Kidney tubule cell (primary cell): ENCODE data around the gene INF2.

Source experiments
- DNase-seq: peaks from one replicate; pipeline ENCODE4 v3.0.0-alpha.2; 2018; ENCODE audit warnings: low spot score

Gene INF2

DNA sequence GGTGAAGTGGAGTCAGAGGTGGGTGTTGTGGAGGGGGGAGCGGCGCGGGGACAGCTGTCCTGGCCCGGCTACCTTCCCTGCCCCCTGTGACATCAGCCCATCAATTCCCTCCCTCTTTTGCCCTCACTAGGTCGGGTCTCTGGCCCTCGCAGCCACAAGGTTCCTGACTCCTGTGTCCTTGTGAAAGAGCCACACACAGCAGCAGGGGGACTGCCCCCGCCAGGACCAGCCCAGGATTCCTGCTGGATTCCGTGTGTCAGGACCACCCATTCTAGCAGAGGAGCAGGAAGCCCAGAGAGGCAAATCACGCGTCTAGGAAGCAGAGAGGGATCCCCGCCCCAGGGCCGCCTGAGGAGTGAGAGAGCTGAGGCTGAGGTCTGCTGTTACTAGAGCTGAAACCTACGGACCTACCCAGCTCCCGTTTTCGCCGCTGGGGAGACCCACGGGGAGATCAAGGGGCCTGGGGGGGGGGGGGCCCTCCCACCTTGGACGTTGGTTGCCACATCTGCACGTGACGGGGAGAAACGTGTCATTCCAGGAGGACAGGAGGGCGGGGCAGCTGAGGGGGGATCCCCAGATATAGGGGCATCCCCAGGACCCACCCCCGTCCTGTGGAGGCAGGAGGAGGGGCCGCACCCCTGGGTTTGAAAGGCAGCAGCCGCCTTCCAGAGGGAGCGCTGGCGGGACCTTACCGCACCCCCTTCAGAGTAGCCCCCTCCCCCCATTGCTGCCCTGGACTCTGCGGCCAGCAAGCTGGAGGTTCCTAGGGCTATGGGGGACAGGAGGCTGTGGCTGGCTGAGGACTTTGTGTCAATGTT, 12.5 kb upstream of the INF2 start:
- DNase-seq: no peak

DNA sequence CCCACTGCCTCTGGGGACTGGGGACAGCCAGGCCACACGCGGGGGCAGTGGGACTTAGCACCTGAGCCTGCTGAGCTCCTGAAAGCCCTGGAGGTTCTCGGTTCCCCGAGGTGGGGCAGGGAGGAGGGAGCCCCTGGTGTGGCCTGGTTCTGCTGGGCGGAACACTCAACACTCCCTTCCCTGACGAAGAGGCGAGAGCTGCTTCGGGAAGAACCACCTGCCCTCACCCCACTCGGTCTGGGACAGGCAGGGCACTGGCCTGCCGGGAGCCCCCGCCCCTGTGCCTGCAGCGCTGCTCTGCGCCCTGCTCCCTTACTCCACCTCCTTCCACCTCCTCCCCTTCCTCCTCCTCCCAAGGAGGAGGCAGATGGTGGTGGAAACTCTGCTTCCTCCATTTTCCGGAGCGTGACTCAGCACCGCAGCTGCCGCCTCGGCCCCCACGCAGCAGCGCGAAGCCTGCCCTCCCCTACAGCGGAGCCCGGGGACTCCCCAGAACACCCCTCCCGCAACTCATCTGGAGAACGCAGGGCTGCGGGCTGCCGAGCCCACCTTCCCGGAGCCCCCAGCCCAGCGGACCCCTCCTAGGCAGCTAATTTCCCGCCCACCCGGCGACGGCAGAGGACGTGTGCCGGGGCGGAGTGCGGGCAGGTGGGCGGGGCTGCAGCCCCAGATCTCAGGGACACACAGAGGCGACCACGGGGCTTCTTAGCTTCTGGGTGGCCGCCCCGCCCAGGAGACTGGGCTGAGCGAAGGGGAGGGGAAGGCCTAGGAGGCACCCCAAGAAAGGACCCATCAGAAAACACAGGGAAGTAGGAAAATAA, 11.7 kb upstream of the INF2 start:
- DNase-seq: peak; percentile 88

DNA sequence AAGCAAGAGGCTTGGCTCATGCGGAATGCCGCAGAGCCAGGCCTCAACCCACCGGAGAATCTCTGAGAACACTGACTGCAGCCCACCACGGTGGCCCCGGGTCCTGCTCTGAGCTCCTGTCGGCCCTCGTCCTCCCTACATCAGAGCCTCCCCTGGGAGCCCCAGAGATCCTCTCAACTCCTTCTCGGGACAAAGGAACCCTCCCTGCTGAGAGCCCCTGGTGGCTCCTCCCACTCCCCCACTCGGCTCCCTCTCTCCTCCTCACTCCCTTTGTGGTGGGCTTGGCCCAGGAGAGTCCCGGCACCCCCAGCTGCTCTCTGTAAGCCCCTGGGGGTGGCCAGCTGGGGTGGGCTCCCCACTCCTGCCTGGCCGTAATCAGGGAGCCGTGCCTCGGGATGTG, 11.1 kb upstream of the INF2 start:
- no peak for DNase-seq

DNA sequence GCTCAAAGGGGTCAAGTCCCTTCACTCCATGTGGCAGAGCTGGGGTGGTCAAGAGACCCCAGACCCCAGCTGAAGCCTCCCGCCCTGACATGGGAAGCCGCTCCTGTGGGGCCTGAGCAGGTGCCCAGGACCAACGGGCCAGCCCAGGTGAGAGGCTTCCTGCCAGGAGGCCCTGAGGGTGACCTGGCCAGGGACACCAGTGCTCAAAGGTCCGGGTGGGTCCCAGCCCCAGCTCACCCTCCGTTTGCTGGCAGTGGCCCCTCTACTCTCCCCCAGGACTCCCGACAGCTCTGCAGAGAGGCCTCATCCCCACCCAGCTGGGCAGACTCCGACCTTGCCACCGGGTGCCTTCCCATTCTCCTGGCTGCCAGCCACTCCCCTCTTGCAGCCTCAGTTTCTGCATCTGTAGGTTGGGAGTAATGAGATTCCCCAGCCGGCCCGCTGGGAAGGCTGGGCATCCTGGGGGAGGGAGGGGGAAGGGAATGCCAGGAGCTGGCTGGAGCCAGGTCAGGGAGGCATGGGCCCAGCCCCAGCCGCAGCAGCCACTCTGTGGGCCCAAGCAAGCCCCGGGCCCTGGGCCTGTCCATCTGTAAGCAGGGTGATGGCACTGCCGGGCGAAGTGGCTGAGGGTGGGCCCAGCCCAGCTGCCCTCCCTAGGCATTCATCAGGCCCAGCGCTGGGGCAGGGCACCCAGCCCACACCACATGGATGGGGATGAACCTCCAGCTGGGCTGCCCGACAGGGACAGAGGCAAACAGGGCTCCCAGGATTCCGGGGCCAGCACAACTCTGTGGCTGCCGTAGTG, 10.3 kb upstream of the INF2 start:
- no peak for DNase-seq

DNA sequence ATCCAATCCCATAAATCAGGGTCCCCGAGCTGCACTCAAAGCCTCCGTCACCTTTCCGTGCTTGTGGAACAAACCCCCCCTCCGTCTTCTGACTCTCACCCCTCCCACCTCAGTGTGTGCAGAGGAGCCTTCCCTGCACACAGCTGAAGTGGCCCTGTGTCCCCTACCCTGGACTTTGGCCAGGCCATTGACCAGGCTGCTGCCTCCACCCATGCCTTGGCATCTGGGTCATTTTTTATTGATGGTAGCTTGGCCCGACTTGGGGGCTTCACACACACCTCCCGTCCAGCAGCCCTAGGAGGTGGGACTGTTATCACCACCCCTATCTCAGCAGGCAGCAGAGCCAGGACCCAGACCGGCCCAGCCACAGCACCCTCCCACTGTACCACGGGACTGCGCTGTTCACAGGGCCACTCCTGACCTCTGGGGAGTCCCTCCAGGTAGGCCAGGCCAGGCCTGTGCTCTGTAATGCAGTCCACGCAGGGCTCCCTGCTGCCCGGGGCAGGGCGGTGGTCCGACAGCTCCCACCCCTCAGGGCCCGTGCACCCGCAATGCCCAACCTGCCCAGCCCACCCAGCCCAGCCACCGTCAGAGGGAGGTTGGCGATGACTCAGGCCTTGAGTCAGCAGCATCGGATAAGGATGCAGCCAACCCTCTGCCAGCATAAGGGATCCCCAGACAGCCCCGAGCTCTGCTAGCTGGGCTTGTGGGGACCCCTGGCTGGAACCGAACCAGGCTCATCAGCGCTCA, 9.2 kb upstream of the INF2 start:
- DNase-seq: peak; percentile 75

DNA sequence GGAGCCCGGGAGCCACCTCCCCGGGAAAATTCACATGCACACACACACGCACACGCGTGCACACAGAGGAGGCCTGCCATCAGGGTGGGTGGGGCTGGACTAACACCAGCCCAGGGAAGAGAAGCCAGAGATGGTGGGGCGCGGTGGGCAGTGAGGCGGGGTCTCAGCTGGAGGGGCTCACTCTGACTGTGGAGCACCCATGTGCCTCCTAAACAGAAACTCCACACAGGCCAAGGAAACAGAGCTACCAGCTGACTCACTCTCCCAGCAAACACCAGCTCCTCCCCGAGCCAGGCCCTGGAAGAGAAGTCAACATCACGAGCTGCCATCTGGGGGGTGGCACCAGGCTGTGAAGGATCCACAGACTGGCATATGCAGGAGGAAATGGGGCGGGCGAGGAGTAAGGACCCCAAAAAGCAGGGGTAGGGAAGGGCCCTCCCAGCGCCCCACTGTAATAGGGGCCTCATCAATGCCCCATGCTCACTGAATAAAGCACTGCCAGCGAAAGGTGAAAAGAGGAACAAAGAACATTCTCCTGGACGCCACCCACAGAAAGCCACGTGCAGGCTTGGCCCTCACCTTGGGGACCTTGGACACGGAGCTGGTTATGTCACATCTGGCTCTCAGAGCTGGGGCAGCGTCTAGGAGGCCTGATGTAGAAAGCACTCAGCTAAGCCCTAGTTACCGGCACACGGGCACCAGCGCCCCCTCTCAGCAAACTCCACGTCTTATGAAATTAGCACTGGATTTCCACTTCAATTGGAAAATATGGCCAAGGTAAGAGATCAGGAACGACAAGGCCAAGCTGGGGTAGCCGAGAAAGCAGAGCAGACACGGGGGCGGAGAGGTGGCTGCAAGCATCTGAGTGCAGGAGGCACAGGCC, 8.4 kb upstream of the INF2 start:
- DNase-seq: peak; percentile 88

DNA sequence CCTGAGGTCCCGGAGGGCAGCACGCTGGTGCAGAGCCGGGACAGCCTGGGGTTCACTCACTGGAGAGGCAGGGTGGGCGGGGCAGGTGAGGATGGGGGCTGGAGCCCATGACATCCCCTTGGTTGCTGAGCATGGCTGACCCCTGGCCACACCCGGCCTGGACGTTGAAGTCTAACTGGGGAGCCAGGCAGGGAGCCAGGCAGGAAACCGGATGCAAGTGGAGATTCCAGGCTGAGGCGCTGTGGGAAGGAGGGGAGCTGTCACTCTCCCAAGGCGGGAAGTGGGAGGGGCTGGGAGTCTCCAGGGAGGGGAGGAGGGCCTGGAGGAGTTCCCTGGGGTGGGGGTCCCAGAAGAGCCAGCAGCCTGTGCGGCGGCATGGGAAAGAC, 7.7 kb upstream of the INF2 start:
- peak; percentile 86 for DNase-seq

DNA sequence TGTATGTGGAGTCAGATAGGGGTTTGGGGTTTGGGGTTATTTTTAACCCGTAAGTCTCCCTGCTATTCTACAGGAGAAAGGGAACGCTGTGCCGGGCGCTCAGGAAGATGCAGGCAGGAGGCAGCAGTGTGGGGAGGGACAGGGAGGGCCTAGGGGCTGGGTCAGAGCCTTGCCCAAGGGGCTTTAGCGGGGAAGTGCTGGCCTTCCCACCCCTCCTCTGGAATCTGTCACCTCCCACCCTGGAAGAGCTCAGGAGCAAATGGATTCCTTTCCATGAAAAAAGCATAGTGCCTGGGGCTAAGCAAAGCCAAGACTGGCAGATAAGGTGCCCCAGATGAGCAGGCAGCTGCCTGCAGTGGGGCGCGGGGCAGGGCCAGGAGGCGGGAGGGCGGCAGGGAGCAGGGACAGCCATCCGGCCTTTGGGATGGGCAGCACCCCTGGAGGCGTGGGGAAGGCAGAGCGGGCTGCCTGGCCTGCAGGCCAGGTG, 7.3 kb upstream of the INF2 start:
- DNase-seq: no peak

DNA sequence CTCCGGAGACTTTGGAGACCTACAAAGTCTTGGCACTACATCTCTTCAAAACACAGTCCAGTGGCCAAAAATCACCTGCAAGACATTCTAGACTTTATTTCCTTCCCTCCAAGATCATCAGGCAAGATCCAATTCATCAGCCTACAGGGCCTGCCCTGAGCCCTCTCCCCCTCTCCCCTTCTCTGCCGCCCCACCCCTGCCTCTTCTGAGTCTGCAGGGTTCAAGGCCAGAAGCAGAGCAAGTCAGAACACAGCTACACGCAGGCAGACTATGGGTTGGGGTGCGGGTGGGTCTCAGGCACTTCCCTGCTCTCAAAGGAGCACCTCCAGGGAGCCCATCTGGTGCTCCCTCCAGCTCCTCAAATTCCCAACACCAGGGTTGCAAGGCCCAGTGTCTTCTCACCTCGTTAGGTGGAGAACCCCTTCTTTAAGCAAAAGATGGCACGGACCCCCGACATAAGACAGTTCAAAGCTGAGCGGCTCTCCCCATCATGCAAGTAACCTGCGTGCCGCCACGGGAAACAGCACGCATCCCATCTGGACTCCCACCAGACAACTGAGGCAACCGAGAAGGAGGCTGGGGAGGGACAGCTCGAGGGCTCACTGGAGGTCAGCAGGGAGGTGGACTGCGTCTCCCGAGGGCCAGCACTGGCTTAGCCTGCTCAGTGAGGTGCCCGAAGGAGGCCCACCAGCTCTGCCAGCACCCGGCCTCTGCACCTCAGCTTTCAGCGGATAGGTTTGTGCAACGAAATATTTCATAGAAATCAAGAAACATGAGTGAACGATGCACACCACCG, 5.6 kb upstream of the INF2 start:
- DNase-seq: no peak

DNA sequence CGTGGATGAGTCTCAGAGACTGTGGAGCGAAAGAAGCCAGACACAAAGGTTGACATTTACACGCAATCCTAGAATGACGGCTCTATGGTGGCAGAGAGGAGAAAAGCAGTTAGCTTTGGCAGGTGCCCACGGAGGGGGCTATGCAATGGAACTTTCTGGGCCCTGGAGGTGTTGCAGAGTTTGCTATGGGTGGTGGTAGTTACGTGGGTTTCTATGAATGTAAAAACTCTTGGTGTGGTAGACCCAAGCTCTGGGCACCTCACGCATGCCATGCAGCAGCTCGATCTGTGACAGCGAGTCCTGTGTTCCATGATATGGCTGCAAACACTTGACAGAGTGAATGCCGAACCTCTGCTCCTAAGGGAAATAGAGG, 5.0 kb upstream of the INF2 start:
- DNase-seq: no peak

DNA sequence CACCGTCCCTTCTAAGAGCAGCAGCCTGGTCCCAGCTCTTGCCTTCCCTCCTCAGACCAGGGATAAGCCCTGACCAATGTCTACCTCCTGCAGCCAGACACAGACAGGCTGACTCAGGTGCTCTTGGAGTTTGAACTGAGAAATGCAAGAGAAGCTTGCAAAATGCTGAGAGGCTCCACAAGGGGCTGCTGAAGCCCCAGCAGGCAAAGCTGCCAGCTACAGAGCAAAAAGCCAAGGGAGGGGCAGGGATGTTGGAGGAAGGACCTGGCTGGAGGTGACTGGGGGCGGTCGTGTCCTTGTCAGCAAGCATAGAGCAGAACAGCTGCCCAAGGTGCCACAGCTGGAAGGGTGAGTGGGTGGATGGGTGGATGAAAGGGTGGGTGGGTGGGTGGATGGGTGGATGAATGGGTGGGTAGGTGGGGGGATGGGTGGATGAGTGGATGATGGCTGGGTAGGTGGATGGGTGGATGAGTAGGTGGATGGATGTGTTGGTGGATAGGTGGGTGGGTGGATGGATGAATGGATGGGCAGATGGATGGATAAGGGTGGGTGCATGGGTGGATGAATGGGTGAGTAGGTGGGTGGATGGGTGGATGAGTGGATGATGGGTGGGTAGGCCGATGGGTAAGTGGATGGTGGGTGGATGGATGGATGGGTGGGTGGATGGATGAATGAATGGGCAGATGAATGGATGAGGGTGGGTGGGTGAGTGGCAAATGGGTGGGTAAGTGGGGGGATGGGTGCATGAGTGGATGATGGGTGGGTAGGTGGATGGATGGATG, 4.0 kb upstream of the INF2 start:
- peak; percentile 28 for DNase-seq

DNA sequence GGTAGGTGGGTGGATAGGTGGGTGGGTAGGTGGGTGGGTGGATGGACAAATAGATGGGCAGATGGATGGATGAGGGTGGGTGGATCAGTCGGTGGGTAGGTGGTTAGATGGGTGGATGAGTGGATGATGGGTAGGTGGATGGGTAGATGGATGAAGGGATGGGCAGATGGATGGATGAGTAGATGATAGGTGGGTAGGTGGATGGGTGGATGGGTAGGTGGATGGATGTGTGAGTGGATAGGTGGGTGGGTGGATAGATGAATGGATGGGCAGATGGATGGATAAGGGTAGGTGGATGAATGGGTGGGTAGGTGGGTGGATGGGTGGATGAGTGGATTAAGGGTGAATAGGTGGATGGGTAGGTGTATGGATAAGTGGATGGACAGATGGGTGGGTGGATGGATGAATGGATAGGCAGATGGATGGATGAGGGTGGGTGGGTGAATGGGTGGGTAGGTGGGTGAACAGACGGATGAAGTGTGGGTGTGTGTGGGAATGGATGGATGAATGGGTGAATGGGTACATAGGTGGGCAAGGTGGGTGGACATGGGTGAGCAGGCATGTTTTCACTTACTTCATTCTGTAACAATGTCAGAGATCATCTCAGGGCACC, 3.3 kb upstream of the INF2 start:
- no peak for DNase-seq

DNA sequence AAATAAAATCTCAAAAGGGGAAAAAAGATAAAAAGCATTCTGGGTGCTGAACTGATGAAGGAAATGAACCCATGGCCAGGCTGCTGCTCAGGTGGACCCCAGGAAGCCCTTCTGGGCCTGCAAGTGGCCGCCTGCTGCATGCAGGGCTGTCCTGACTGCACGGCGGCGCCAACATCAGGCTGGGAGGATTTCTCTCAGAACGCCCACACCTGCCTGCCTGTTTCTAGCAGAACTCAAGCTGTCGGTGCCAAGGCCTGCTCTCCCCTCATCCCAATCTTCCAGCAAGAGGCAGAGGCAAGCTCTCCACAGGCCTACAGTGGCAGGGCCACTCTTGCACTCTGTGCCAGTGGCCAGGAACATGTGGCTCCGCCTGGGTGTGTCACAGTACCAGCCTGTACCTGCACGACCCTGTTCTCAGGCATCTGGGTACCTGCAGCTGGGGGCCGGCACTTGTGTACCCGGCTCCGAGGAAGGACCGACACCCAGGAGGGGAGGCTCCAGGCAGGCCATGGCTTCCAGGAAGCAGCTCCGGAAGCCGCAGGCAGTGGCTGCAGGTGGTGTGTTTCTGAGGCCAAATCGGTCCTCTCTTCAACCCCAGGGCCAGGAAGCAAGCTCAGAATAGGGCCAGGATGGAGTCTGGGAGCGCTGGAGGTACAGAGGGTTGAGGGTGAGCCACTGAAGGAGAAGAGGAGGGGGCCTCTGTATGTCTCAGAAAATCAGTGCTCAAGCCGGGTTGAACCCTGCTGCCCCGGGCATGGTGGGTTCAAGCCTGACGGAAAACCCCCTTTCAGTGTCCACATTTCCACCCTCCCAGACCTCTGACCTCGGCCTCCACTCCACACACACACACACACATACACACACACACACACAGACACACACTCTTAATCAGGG, 2.5 kb upstream of the INF2 start:
- no peak for DNase-seq

DNA sequence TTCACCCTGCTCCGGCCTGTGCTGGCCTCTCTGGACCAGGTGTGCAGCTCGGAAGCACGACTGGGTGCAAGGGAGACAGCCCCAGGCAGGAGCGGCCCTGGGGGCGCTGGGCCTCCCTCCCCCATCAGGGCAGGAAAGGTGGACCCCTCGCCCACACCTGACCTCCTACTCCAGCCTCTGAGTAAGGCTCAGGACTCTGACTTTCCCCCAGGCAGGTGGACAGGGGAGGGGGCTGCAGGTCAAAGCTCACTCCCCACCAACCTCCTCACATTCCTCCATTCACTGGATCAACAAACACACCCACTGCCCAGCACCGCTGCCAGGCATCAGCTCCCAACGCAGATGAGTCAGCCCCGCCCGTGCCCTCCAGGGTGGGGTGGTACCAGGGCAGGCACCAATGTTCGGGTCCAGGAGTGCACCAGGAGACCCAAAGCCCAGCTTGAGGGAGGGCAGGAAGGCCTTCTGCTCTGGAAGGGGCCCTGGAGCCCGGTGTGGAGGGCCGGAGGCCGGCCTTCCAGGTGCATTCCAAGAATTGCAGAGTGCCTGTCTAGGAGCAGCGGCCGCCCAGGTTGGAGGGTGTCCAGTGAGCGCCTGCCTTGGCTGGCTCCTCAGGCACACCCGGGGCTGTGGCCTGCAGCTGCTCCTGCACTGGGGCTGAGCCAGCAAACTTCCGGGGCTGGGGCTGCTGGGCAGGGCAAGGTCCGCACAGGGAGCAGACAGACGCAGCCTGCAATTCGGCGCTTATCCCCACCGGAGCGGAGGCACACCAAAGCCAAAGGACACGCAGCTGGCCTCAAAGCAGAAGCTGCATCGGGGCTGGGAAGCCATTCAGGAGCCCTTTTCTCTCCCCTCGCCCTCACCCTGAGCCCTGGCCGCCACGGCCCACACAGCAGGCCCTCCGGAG, 1.6 kb upstream of the INF2 start:
- DNase-seq: peak; percentile 90

DNA sequence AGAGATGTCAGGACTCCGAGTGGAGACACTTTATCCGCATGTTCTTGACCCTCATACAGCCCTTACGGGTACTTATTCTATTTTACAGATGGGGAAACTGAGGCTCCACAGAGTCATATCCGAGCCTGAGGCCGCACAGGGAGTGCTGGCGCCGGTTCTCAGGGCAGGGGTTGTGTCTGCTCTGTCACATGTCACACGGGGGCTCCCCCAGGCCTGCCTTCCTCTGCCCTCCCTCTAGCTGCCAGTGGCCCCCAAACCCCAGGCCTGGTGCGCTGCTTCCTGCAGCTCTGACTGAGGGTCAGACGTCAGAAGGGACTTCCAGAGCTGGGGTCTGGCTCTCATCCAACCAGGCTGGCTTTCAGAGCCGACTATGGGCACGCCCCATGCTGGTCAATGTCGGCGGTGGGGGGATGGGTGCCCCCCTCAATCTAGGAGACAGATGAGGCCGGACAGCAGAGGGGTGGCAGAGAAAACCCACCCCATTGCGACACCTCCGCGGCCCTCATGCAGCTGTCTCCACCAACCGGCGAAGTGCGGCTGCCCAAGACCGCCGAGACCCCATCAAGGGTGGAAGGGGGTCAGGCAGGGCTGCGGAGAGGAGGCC, 811 bp upstream of the INF2 start:
- DNase-seq: peak; percentile 52
